Neuronal stem cell (in vitro differentiated cells): ENCODE results near the gene APP.
"Not testable (repeated sequence)": the region's sequence is repeated elsewhere in the genome, so short reads cannot be mapped to it uniquely, and the experiment has no call there.

Experiments
- DNase-seq: peaks from one replicate; pipeline ENCODE4 v3.0.0-alpha.2; 2013; ENCODE audit warnings: low spot score
- H2AFZ ChIP-seq: one replicate; pipeline ENCODE4 v1.6.1; 2013; ENCODE audit warnings: mild to moderate bottlenecking, low read length, inconsistent platforms
- H2AK5ac ChIP-seq: 2 replicates; pipeline ENCODE4 v1.6.1; 2013; ENCODE audit warnings: low read depth, mild to moderate bottlenecking, inconsistent platforms, low read length, moderate library complexity, mixed read lengths
- H2BK120ac ChIP-seq: 2 replicates; pipeline ENCODE4 v1.6.1; 2013; ENCODE audit warnings: low read depth, mild to moderate bottlenecking, inconsistent platforms, low read length, moderate library complexity, mixed read lengths
- H2BK12ac ChIP-seq: one replicate; pipeline ENCODE4 v1.6.1; 2013; ENCODE audit warnings: low read length, inconsistent platforms
- H2BK15ac ChIP-seq: 2 replicates; pipeline ENCODE4 v1.6.1; 2013; ENCODE audit warnings: mild to moderate bottlenecking, low read length, inconsistent platforms, mixed read lengths
- H2BK5ac ChIP-seq: one replicate; pipeline ENCODE4 v1.6.1; 2013; ENCODE audit warnings: inconsistent platforms, mild to moderate bottlenecking, low read length, moderate library complexity
- H3K14ac ChIP-seq: one replicate; pipeline ENCODE4 v1.6.1; 2013; ENCODE audit warnings: low read length, inconsistent platforms
- H3K18ac ChIP-seq: 2 replicates; pipeline ENCODE4 v1.6.1; 2013; ENCODE audit warnings: low read length, inconsistent platforms
- H3K23ac ChIP-seq: 2 replicates; pipeline ENCODE4 v1.6.1; 2013; ENCODE audit warnings: low read depth, mild to moderate bottlenecking, mixed read lengths, low read length, inconsistent platforms; ENCODE audit not compliant: poor library complexity
- H3K27ac ChIP-seq: replicated peaks from 3 replicates; pipeline ENCODE4 v1.5.1; 2013; ENCODE audit warnings: low read length, inconsistent platforms
- H3K27me3 ChIP-seq, 3 experiments: 2 replicates each; pipeline ENCODE4 v1.6.1; 2013; ENCODE audit warnings: low read length in 3 of 3, mild to moderate bottlenecking in 2 of 3, inconsistent platforms in 1 of 3, low read depth in 1 of 3, mixed read lengths in 1 of 3, moderate library complexity in 1 of 3; ENCODE audit not compliant: control insufficient read depth in 3 of 3, insufficient read depth in 3 of 3
- H3K36me3 ChIP-seq, 2 donors: replicated peaks in 1 of 2; 2 replicates each; pipeline ENCODE4 v1.6.1; 2013; ENCODE audit warnings: low read length in 2 of 2; ENCODE audit not compliant: control insufficient read depth in 2 of 2, insufficient read depth in 2 of 2
- H3K4ac ChIP-seq: 2 replicates; pipeline ENCODE4 v1.6.1; 2013; ENCODE audit warnings: inconsistent platforms, mild to moderate bottlenecking, low read length, moderate library complexity
- H3K4me1 ChIP-seq, 2 donors: 1 replicate in 1 of 2; 2 replicates in 1 of 2; pipeline ENCODE4 v1.6.1; 2013; ENCODE audit warnings: low read length in 2 of 2, low read depth in 1 of 2; ENCODE audit not compliant: control insufficient read depth in 2 of 2, insufficient read depth in 1 of 2
- H3K4me2 ChIP-seq: one replicate; pipeline ENCODE4 v1.6.1; 2013; ENCODE audit warnings: mild to moderate bottlenecking, low read length, inconsistent platforms; ENCODE audit not compliant: insufficient read depth, poor library complexity, severe bottlenecking
- H3K4me3 ChIP-seq, 2 donors: 2 replicates each; pipeline ENCODE4 v1.5.1; 2013; ENCODE audit warnings: low read length in 2 of 2, mild to moderate bottlenecking in 2 of 2, inconsistent platforms in 1 of 2, moderate library complexity in 1 of 2
- H3K79me1 ChIP-seq: one replicate; pipeline ENCODE4 v1.6.1; 2013; ENCODE audit warnings: low read depth, mild to moderate bottlenecking, inconsistent platforms, low read length, moderate library complexity
- H3K9ac ChIP-seq: one replicate; pipeline ENCODE4 v1.6.1; 2013; ENCODE audit warnings: mild to moderate bottlenecking, low read depth, low read length, inconsistent platforms; ENCODE audit not compliant: poor library complexity
- H3K9me3 ChIP-seq, 2 donors: replicated peaks in 1 of 2; 2 replicates each; pipeline versions ENCODE3 to v1.6.1; 2013; ENCODE audit warnings: low read length in 2 of 2, mild to moderate bottlenecking in 2 of 2, inconsistent platforms in 1 of 2, low read depth in 1 of 2, mixed read lengths in 1 of 2, moderate library complexity in 1 of 2; ENCODE audit not compliant: control insufficient read depth in 2 of 2, insufficient read depth in 1 of 2
- H4K8ac ChIP-seq: one replicate; pipeline ENCODE4 v1.6.1; 2013; ENCODE audit warnings: low read depth, mild to moderate bottlenecking, inconsistent platforms, low read length, moderate library complexity
- H4K91ac ChIP-seq: one replicate; pipeline ENCODE4 v1.6.1; 2013; ENCODE audit warnings: low read length, low read depth, mild to moderate bottlenecking, inconsistent platforms; ENCODE audit not compliant: poor library complexity
- WGBS, 2 donors: extraction: QIAGEN DNeasy Blood & Tissue Kit; methylation state at CpG; one replicate each; pipeline ENCODE4 v1.1.7; 2013; ENCODE audit warnings: missing lambda C conversion rate in 2 of 2, mixed read lengths in 1 of 2; ENCODE audit not compliant: insufficient read length in 2 of 2, insufficient replicate concordance in 1 of 2; ENCODE audit errors: extremely low coverage in 2 of 2; 5-methylcytosine and 5-hydroxymethylcytosine counted together

Gene APP

DNA sequence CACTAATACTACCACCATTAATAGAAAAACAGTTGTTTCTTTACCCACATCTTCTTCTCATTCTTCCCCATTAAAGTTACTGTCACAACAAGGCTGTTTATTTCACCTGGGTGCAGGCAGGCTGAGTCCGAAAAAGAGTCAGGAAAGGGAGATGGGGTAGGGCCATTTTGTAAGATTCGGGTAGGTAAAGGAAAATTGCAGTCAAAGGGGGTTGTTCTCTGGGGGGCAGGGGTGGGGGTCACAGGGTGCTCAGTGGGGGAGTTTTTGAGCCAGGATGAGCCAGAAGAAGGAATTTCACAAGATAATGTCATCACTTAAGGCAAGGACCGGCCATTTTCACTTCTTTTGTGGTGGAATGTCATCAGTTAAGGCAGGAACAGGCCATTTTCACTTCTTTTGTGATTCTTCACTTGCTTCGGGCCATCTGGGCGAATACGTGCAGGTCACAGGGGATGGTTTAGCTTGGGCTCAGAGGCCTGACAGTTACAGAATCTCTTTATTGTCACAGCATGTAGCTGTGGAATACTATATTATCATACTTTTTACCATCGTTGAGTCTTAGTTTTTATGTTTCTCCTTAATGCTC is 89.3 kb downstream of the APP start:
- H3K4me3 ChIP-seq, H3K14ac ChIP-seq, H3K9ac ChIP-seq, H2BK12ac ChIP-seq, H4K8ac ChIP-seq, H3K4ac ChIP-seq, H4K91ac ChIP-seq, H3K4me2 ChIP-seq, H3K4me1 ChIP-seq, H3K27me3 ChIP-seq, H3K27ac ChIP-seq, H3K79me1 ChIP-seq, H2BK15ac ChIP-seq, DNase-seq, H2AK5ac ChIP-seq, H2AFZ ChIP-seq, H2BK120ac ChIP-seq, H3K36me3 ChIP-seq, H2BK5ac ChIP-seq, H3K23ac ChIP-seq, H3K9me3 ChIP-seq, H3K18ac ChIP-seq: not testable (repeated sequence)
- no CpG with 5 or more reads among the region's 7 CpGs for WGBS, 2 donors

DNA sequence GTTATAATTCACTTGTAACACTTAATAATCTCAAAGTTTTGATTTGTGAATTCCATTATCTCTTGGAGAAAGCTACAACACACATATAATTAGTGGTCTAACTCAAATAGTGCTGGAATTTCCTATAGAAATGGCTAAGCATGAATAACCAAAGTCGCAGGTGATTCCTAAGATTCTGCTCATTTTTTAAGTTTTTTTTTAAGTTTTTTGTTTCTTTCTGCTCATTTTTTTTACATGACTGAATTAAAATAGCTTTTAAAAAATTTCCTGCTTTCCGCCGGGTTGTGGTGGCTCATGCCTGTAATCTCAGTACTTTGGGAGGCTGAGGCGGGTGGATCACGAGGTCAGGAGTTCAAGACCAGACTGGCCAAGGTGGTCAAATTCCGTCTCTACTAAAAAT is 90.4 kb downstream of the APP start:
- no peak overlapping the region for H3K4me2 ChIP-seq
- no peak overlapping the region for H3K4ac ChIP-seq
- no peak overlapping the region for H3K23ac ChIP-seq
- DNase-seq, result no peak
- no peak overlapping the region for H3K4me3 ChIP-seq
- H3K9me3 ChIP-seq, result no peaks in the 10 kb centered on the region
- no peak overlapping the region for H2AK5ac ChIP-seq
- H2BK120ac ChIP-seq, result no peak overlapping the region
- no peak overlapping the region for H2AFZ ChIP-seq
- H3K27me3 ChIP-seq, result no peaks in the 10 kb centered on the region
- no peak overlapping the region for H4K8ac ChIP-seq
- H3K36me3 ChIP-seq, result peaks cover 0 to 4% of the 10 kb centered on the region in 2 donors
- H2BK5ac ChIP-seq, result no peak overlapping the region
- H3K18ac ChIP-seq, result no peak overlapping the region
- no peak overlapping the region for H3K14ac ChIP-seq
- no peak overlapping the region for H2BK15ac ChIP-seq
- no peak overlapping the region for H4K91ac ChIP-seq
- peaks cover 2% of the 10 kb centered on the region for H3K79me1 ChIP-seq
- no peak overlapping the region for H3K9ac ChIP-seq
- no peak overlapping the region for H3K27ac ChIP-seq
- WGBS, 2 donors, result no CpG with 5 or more reads among the region's 6 CpGs
- H3K4me1 ChIP-seq, result peaks cover 0 to 2% of the 10 kb centered on the region in 2 donors
- no peak overlapping the region for H2BK12ac ChIP-seq

DNA sequence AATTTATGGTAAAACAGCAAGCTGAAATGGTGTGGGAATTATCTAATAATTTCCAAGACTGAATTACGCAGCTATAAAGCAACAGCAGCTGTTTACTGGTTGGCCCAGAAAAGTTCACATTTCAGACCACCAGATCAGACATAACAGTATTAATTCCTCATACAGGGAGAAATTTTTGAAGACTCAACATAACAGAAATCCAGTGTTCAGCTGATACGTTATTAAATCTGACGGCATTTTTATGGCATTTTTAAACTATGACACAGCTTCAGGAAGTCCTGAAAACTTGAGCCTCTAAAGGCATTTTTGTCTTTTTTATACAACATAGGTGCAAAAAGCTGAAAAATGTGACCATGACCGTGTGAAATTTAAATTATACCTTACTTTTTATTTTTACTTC is 91.2 kb downstream of the APP start:
- Histone ChIP-seq H3K14ac (no peak overlapping the region), H2BK5ac (no peak overlapping the region), H2BK12ac (no peak overlapping the region), H3K79me1 (peaks cover 2% of the 10 kb centered on the region), H2BK120ac (no peak overlapping the region), H4K8ac (no peak overlapping the region), H2AFZ (no peak overlapping the region), H4K91ac (no peak overlapping the region), H3K4me3 (no peak overlapping the region), H3K4me1 (peaks cover 0 to 2% of the 10 kb centered on the region in 2 donors), H3K27ac (no peak overlapping the region), H3K9ac (no peak overlapping the region), H3K18ac (no peak overlapping the region), H3K9me3 (no peaks in the 10 kb centered on the region), H2AK5ac (no peak overlapping the region), H2BK15ac (no peak overlapping the region), H3K23ac (no peak overlapping the region), H3K27me3 (no peaks in the 10 kb centered on the region), H3K4ac (no peak overlapping the region), H3K36me3 (peaks cover 0 to 4% of the 10 kb centered on the region in 2 donors), H3K4me2 (no peak overlapping the region)
- WGBS, 2 donors, result no CpG with 5 or more reads among the region's 4 CpGs
- DNase-seq, result no peak

DNA sequence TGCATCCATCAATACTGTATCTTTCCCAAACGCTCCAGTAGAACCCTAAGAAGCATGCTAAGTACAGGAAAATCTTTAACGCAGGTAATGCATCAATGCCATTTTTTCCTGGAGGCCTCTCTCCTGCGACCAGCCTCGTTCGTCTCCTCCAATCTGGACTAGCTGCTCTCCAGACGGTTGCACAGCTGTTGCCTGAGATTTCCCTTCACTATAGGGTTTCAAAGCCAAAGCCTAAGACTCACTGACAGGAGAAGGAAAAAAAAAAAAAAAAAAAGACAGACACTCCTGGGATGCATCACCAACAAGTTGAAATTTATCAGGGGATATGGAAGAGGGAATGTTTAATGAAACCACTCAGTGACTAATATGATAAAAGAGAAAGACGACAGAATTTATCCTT is 93.0 kb downstream of the APP start:
- Histone ChIP-seq H3K9me3 (no peaks in the 10 kb centered on the region), H4K91ac (no peak overlapping the region), H3K27me3 (no peaks in the 10 kb centered on the region), H3K14ac (no peak overlapping the region), H3K4me1 (peaks cover 0 to 4% of the 10 kb centered on the region in 2 donors), H4K8ac (no peak overlapping the region), H3K18ac (no peak overlapping the region), H3K4me3 (no peak overlapping the region), H3K23ac (no peak overlapping the region), H3K4me2 (no peak overlapping the region), H2AFZ (no peak overlapping the region), H3K36me3 (peaks cover 0 to 4% of the 10 kb centered on the region in 2 donors), H3K9ac (no peak overlapping the region), H3K79me1 (peaks cover 2% of the 10 kb centered on the region), H2BK12ac (no peak overlapping the region), H2BK5ac (no peak overlapping the region), H2BK120ac (no peak overlapping the region), H3K4ac (no peak overlapping the region), H2BK15ac (no peak overlapping the region), H2AK5ac (no peak overlapping the region), H3K27ac (no peak overlapping the region)
- WGBS, 2 donors, result no CpG with 5 or more reads among the region's 7 CpGs
- no peak for DNase-seq
